GM18517 (cell line): ENCODE data around the gene ZMIZ1.

ENCODE experiments used
- ATAC-seq: cut with Tn5 transposase; IDR thresholded peaks from one replicate; pipeline ENCODE4 v1.9.1; 2021; ENCODE audit warnings: mild to moderate bottlenecking, moderate library complexity; ENCODE audit not compliant: unreplicated experiment

ZMIZ1 gene

DNA sequence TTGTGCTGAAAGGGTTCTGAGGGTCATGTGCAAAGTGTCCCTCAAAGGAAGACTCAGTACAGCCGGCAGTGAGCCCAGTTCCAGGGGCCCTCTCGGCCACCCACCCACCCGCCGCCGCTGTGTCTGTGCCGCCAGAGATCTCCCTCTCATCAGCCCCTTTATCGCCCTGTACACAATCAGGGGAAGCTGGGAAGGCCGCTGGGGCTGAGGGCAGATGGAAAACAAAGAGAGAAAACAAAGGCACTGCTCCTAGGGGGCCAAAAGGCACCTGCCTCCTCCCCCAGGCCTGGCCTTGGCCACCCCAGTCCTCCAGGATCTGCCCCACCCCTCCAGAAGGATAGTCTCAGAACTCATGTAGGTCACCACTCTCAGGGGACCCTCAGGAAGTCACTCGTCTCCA is 67.0 kb downstream of the ZMIZ1 start:
- no peak for ATAC-seq

DNA sequence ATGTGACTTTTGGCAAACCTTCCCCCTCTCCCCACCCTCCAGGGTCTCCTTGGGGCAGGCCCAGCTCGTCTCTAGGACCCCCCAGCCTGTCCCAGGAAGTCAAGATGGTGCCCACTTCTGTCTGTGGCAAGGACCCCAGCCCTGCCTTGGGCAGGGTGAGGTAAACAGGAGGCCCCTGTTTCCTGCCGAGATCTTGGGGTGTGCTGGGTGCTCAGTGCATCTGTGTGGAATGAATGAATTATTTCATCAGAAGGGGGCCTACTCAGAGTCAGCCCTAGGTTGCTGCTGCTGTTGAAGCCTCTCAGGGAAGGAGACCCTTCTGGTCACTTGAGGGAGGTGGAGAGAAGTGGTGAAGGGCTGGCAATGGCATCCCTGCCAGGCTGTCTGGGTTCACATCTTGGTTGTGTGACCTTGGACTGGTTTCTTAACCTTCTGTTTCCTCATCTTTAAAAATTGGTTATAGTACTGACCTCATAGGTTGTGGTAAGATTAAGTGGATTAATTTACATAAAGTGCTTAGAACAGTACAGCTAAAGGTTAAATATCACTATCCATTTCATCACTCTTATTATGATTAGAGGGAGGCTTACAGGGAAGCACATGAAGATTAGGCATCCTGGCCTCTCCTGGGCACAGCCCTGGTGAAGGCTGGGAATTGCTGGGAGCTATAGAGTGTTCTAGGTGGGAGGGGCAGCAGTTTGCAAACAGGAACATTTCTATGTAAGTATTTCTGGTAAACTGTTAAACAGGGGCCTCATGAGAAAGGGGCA is 67.7 kb downstream of the ZMIZ1 start:
- no peak for ATAC-seq

DNA sequence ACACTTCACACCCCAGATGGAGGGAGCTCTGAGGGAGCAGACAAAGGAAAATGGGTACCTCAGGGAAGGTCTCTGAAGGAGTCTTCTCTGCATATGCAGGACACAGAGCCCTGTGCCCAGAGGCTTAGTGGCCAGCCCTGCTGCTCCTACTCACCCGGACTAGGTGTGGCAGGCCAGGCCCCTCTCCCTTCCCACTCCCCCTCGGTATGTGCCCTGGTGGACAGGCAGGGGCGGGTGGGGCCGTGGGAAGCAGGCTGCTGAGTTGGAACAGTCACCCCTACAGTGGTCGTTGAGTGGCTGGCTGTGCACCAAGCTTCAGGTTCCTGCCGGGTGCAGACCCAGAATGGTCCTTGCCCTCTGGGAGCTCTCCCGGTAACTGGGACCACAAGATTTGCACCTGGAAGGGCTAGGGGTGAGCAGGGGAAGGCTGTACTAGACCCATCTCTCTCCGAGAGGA is 68.6 kb downstream of the ZMIZ1 start:
- peak; percentile 14 for ATAC-seq

DNA sequence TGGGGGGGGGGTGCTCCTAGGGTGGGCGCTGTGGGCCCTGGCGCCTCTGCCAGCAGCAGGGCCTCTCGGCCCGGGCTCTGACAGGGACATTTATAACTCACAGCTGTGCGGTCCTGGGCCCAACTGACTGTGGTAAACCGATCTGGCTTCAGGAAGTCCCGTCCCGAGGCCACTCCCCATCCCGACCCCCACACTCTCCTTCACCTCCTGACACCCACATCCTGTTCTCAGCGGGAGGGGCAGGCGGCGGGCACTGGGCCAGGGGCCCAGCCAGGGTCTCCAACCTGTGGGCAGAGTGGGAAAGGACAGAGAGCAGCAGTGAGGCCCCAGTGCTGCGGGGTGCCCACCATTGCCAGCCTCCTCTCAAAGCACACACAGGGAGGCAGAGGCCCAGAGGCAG is 69.1 kb downstream of the ZMIZ1 start:
- ATAC-seq = peak; percentile 68

GRCh38 chr10:79138449-79139123 is 69.8 kb downstream of the ZMIZ1 start:
- no peak for ATAC-seq

DNA sequence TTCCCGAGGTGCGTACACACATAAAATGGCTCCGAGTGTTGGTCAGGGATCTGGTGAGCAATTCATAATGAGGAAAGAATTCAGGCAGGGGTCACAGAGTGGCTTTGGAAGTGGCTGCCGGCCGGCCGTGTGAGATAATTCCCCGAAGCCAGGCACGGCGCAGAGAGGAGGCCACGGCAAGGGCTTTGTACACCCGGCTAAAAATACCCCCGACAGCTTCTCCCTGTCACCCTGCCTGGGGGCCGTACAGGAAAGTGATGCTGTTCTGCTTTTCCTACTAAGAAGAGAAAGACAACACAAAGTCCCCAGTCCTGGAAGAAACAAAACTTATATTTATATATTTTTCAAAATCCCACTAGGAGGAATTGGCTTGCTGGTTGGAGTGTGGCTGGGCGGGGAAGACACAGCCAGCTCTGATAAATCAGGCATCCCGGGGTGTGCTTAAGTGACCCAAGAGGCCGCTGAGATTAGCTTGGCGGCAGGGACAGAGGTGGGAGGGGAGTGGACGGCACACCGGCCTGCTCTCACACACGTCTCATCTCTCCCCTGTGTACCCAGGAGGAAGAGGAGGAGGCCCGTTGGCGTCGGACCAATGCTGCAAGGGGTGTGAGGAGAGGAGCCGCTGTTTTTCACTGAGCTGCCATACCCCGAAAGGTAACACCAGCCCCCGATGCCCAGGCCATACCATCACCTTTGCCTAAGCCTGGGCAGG is 70.5 kb downstream of the ZMIZ1 start:
- no peak for ATAC-seq

DNA sequence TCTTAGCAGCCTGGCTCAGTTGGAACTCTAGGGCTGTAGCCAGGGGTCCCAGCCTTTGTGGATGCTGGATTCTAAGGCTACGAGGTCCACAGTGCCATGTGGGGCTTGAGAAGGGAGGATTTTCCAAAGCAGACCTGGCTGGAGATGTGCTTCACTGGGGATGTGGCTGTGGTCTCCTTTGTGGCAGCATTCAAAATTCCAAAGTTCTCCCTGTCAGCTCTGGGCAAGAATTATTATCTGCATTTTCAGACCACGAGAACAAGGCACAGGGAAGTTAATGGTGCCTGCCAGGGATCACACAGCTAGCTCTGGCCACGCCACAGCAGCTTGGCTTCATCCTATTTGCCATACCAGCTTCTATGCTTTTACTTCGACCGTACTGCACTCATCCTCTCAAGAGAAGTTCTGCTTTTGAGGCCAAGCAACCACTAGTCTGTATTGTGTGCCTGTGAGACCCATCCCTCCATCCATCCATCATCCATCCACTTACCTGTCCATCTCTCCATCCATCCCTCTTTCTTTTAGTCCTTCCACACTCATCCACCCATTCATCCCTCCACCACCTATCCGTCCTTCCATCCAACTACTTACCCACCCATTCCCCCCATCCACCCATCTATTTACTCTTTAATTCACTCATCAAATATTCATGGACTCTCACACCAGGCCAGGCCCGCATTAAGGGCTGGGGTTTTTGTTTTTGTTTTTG is 71.5 kb downstream of the ZMIZ1 start:
- no peak for ATAC-seq

- ATAC-seq = no peak
Measured at GRCh38 chr10:79140855-79141254, 72.1 kb downstream of the ZMIZ1 start.

GRCh38 chr10:79142064-79142491 is 73.3 kb downstream of the ZMIZ1 start:
- ATAC-seq = no peak

- no peak for ATAC-seq
Measured at GRCh38 chr10:79142522-79143309, 74.0 kb downstream of the ZMIZ1 start.

- no peak for ATAC-seq
Measured at GRCh38 chr10:79143879-79144278, 75.1 kb downstream of the ZMIZ1 start.

GRCh38 chr10:79144351-79145173 is 75.8 kb downstream of the ZMIZ1 start:
- no peak for ATAC-seq

DNA sequence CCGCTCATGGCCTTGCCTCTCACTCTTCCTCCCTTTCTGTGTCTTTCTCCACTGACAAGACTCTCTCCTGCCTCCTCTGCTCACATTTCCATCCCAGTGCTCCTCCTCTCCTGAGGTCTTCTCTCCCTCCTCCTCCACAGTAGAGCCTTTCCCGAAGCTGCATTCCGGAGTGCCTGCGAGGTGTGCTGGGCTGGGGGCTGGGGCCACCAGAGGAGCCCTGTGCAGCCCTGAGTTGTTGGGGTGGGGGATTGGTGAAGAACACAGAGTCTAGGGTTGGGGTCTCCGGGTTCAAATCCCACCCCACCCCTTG is 76.4 kb downstream of the ZMIZ1 start:
- no peak for ATAC-seq

GRCh38 chr10:79145517-79146470 is 77.0 kb downstream of the ZMIZ1 start:
- no peak for ATAC-seq

GRCh38 chr10:79146611-79147130 is 77.9 kb downstream of the ZMIZ1 start:
- no peak for ATAC-seq

GRCh38 chr10:79147306-79147705 is 78.5 kb downstream of the ZMIZ1 start:
- ATAC-seq = no peak

DNA sequence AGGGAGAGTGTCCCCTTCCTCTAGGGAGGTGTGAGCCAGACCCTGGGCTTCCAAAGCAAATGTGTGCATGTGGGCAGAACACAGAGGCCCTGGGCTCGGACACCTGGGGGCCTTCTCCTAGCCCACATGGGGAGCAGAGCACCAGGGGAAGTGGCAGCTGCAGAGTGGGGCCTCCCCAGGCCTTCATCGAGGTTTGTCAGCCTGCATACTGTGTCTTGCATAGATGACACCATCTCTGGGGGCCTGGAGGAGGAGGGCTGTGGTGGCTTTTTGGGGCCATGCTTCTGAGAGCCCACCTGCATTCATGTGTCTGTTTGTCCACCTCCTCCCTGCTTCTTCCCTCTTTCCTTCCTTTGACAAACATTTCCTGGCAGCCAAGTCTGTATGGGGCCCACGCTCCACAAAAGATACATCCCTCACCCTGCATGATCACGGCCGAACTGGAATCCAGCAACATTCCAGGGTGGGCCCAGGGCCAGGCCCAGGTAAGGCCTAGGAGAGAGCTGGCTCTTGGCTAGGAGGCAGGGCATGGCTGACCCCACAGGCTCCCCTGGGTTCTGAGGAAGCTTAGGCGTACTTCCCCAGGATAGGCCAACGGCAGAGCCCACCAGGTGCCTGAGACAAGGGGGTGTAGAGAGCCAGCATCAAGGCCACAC is 79.2 kb downstream of the ZMIZ1 start:
- no peak for ATAC-seq
